Sigmoid colon (tissue), 4 donors: ENCODE data around the gene ANTXR1.

Experiments
- CTCF ChIP-seq, 4 experiments: fragments of 450-650 bp in 3 of 4; fragments of 200-600 bp in 1 of 4; IDR thresholded peaks; one replicate each; pipeline ENCODE4 v1.5.1; 2016 to 2019; ENCODE audit warnings: antibody characterized with exemption in 4 of 4, mild to moderate bottlenecking in 3 of 4, moderate library complexity in 2 of 4
- EP300 ChIP-seq, 4 donors: sonication (generic); formaldehyde crosslinking; IDR thresholded peaks; one replicate each; pipeline ENCODE4 v1.6.1; 2017; ENCODE audit warnings: antibody characterized with exemption in 4 of 4
- POLR2A ChIP-seq, 2 donors: fragments of 450-650 bp; IDR thresholded peaks; one replicate each; pipeline ENCODE4 v1.6.1; 2016; ENCODE audit warnings: antibody characterized with exemption in 2 of 2, mild to moderate bottlenecking in 2 of 2, moderate library complexity in 2 of 2
- POLR2AphosphoS5 ChIP-seq, 4 donors: sonication (generic); formaldehyde crosslinking; IDR thresholded peaks; one replicate each; pipeline ENCODE4 v1.6.1; 2017; ENCODE audit warnings: antibody characterized with exemption in 4 of 4

DNA sequence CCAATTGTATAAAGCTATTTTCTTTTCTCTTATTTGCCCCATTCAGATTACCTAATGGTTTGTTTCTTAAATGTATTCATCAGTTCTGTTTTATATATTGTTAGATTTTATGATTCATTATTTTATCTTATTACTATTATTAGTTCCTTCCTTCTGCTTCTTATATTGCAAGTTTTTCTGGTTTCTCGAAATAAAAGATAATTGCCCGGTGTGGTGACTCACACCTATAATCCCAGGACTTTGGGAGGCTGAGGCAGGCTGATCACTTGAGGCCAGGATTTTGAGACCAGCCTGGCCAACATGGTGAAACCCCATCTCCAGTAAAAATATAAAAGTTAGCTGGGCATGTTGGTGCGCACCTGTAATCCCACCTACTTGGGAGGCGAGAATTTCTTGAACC lies 37.8 kb downstream of the ANTXR1 start:
- TF ChIP-seq POLR2A (IDR thresholded peaks at IDR 0.05) (no peak), CTCF (IDR thresholded peaks at IDR 0.05) (no peak), EP300 (IDR thresholded peaks at IDR 0.05) (no peak), POLR2AphosphoS5 (IDR thresholded peaks at IDR 0.05) (no peak)
